HCT116 (cell line): ENCODE results near the gene COL9A2. TPM values are rescaled to one million over a fixed set of nuclear protein-coding genes. Genes with fewer than 3 reads are reported as not detected.

ENCODE experiments used
- ATAC-seq: fragments of 200-7000 bp; cut with Tn5 transposase; 2 replicates; pipeline ENCODE4 v1.9.1; 2020; ENCODE audit warnings: mild to moderate bottlenecking, moderate library complexity
- BruUV-seq: library from RNA; stranded (reverse); fragments of 400-500 nt; replicated peaks from 2 replicates; lab custom pipeline; 2021; lab: Mats Ljungman, UMichigan
- CTCF ChIA-PET: fragments of 300-600 bp; sonication (Branson Sonifier 250); formaldehyde crosslinking; loops from one replicate; lab custom pipeline; 2021; ENCODE audit warnings: antibody characterized with exemption; lab: Charles Lee
- POLR2A ChIA-PET: fragments of 300-600, 350-600 bp; sonication (Branson Sonifier 250); formaldehyde crosslinking; loops from one replicate; lab custom pipeline; 2021; ENCODE audit warnings: antibody characterized with exemption; lab: Charles Lee
- RAD21 ChIA-PET, 2 experiments: fragments of 300-600 bp; sonication (Branson Sonifier 250); formaldehyde crosslinking; loops; one replicate each; lab custom pipeline; 2023; ENCODE audit warnings: low total read pairs in 2 of 2; ENCODE audit not compliant: uncharacterized antibody in 2 of 2, unreplicated experiment in 2 of 2, low non-redundant PET in 1 of 2; lab: Charles Lee
- DNase-seq: peaks from one replicate; pipeline ENCODE4 v3.0.0-alpha.2; 2010; ENCODE audit warnings: low read depth, low spot score
- H2AFZ ChIP-seq: fragments of 200-600 bp; shearing (Covaris generic), sonication (generic); 2 replicates; pipeline ENCODE4 v1.6.1; 2017; ENCODE audit warnings: low read depth, mixed run types, mixed read lengths, antibody characterized with exemption, low read length; ENCODE audit not compliant: poor library complexity, severe bottlenecking
- H3K27ac ChIP-seq: 2 replicates; pipeline ENCODE4 v1.5.1; 2012; ENCODE audit warnings: low read depth, low read length
- H3K27me3 ChIP-seq: fragments of 200-600 bp; sonication (generic); 2 replicates; pipeline ENCODE4 v1.6.1; 2016; ENCODE audit warnings: mixed run types, low read length, mixed read lengths; ENCODE audit not compliant: insufficient read depth
- H3K36me3 ChIP-seq, 2 experiments: fragments of 200-500 bp in 1 of 2; fragments of 200-600 bp in 1 of 2; sonication (Bioruptor generic) in 1 of 2; sonication (generic) in 1 of 2; 2 replicates each; pipeline versions ENCODE4 v1.5.1 to v1.6.1; 2014 to 2016; ENCODE audit warnings: low read length in 2 of 2, inconsistent platforms in 1 of 2, mixed read lengths in 1 of 2, mixed run types in 1 of 2; ENCODE audit not compliant: insufficient read depth in 2 of 2, control insufficient read depth in 1 of 2
- H3K4me1 ChIP-seq, 2 experiments: fragments of 200-600 bp in 1 of 2; sonication (generic) in 1 of 2; 2 replicates each; pipeline versions ENCODE4 v1.5.1 to v1.6.1; 2012 to 2017; ENCODE audit warnings: low read length in 2 of 2, inconsistent platforms in 1 of 2, mild to moderate bottlenecking in 1 of 2, mixed read lengths in 1 of 2, mixed run types in 1 of 2, moderate library complexity in 1 of 2; ENCODE audit not compliant: insufficient read depth in 2 of 2, control insufficient read depth in 1 of 2
- H3K4me2 ChIP-seq: fragments of 200-600 bp; sonication (generic); 2 replicates; pipeline ENCODE4 v1.6.1; 2017; ENCODE audit warnings: mixed run types, low read length, mixed read lengths
- H3K4me3 ChIP-seq, 2 experiments: fragments of 200-600 bp in 1 of 2; sonication (generic) in 1 of 2; replicated peaks in 1 of 2; 2 replicates each; pipeline ENCODE4 v1.5.1; 2011 to 2016; ENCODE audit warnings: low read length in 2 of 2, control low read depth in 1 of 2, low read depth in 1 of 2, mild to moderate bottlenecking in 1 of 2, mixed read lengths in 1 of 2, mixed run types in 1 of 2
- H3K79me2 ChIP-seq: fragments of 200-600 bp; sonication (generic); 2 replicates; pipeline ENCODE4 v1.6.1; 2017; ENCODE audit warnings: mild to moderate bottlenecking, mixed run types, low read length, moderate library complexity, mixed read lengths; ENCODE audit not compliant: insufficient read depth
- H3K9ac ChIP-seq: fragments of 200-600 bp; sonication (generic); 2 replicates; pipeline ENCODE4 v1.6.1; 2016; ENCODE audit warnings: low read length, mixed read lengths
- H3K9me2 ChIP-seq: fragments of 200-600 bp; sonication (generic), shearing (Covaris generic); 2 replicates; pipeline ENCODE4 v1.6.1; 2017; ENCODE audit warnings: mixed run types, mild to moderate bottlenecking, moderate library complexity; ENCODE audit not compliant: insufficient read depth
- H3K9me3 ChIP-seq, 2 experiments: fragments of 200-500 bp in 1 of 2; fragments of 200-600 bp in 1 of 2; sonication (Bioruptor generic) in 1 of 2; sonication (generic) in 1 of 2; 2 replicates each; pipeline ENCODE4 v1.6.1; 2014 to 2017; ENCODE audit warnings: low read length in 2 of 2, mixed read lengths in 2 of 2, inconsistent platforms in 1 of 2, low read depth in 1 of 2, mild to moderate bottlenecking in 1 of 2, mixed run types in 1 of 2, moderate library complexity in 1 of 2; ENCODE audit not compliant: control insufficient read depth in 1 of 2, insufficient read depth in 1 of 2
- H4K20me1 ChIP-seq: fragments of 200-600 bp; sonication (generic), shearing (Covaris generic); 2 replicates; pipeline ENCODE4 v1.6.1; 2017; ENCODE audit warnings: mixed run types, mild to moderate bottlenecking, moderate library complexity; ENCODE audit not compliant: insufficient read depth
- EZH2phosphoT487 ChIP-seq: fragments of 200-600 bp; IDR thresholded peaks from 2 replicates; pipeline ENCODE4 v1.6.1; 2018; ENCODE audit warnings: antibody characterized with exemption, borderline replicate concordance
- REST ChIP-seq: IDR thresholded peaks from 2 replicates; pipeline ENCODE4 v1.6.1; 2012; ENCODE audit warnings: low read depth
- ZBTB33 ChIP-seq: IDR thresholded peaks from 2 replicates; pipeline ENCODE4 v1.6.1; 2011; ENCODE audit warnings: mild to moderate bottlenecking, low read length, moderate library complexity; ENCODE audit not compliant: insufficient replicate concordance; ENCODE audit errors: extremely low read depth
- intact Hi-C: fragments of 100-400 bp; cut with micrococcal nuclease; formaldehyde crosslinking; loops from 2 replicates; pipeline ENCODE4 v1.10.0; 2022
- total RNA-seq: library from RNA; stranded (reverse); gene quantifications from one replicate; pipeline ENCODE4 v1.2.1, GENCODE V29; 2021; ENCODE audit not compliant: unreplicated experiment
- TF ChIP-seq, protein P1 (sequence below), 3 experiments: fragments of 200-600 bp in 1 of 3; sonication (generic) in 1 of 3; IDR thresholded peaks in 2 of 3; conservative IDR thresholded peaks in 1 of 3; 2 replicates each; pipeline ENCODE4 v1.5.1; 2012 to 2017; ENCODE audit warnings: low read depth in 2 of 3, low read length in 2 of 3, antibody characterized with exemption in 1 of 3, borderline replicate concordance in 1 of 3, control low read depth in 1 of 3, mild to moderate bottlenecking in 1 of 3, mixed read lengths in 1 of 3, mixed run types in 1 of 3, moderate library complexity in 1 of 3; ENCODE audit not compliant: insufficient read depth in 1 of 3

COL9A2 gene
- total RNA-seq, 1 experiment from 2014 or later = 2.4 TPM

DNA sequence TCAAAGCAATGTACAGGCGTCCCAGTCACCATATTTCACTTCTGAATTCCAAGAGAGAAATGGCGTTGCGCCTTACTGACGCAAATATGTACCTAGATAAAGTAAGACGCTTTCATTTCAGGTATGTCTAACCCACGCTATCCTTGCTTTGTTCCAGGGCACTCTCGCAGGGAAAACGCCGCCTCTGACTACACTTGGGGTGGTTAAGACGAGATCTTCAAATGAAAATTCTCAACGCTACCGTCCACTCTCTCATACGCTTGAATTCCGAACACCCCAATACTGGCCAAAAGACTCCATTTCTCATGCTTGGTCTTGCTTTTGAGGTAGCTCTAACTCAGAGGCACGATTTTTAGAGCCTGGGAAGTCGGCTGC lies 59.8 kb downstream of the COL9A2 start:
- Histone ChIP-seq H4K20me1 (no peaks in the 10 kb centered on the region), H3K4me1 (peaks cover 4 to 6% of the 10 kb centered on the region in 2 experiments), H3K27me3 (no peaks in the 10 kb centered on the region), H3K9me2 (no peaks in the 10 kb centered on the region), H3K9ac (peak overlapping the region; percentile 98), H3K79me2 (peaks cover 58% of the 10 kb centered on the region), H3K4me3 (peak overlapping the region; percentile 99 to 100), H3K27ac (peak overlapping the region; percentile 94), H3K4me2 (peak overlapping the region; percentile 90), H3K36me3 (peaks cover 10 to 16% of the 10 kb centered on the region in 2 experiments; a peak in 3 of 4 replicates), H2AFZ (peak overlapping the region; percentile 84), H3K9me3 (no peaks in the 10 kb centered on the region)
- ATAC-seq (peak; percentile 24), DNase-seq (peak; percentile 16)
- ChIA-PET RAD21 (interaction anchor here in 1 of 2 experiments (0.7 kb wide), 1 partner anchor 9 kb away, joined by 4 read pairs; the partner anchor contains the start of gene TMCO2), POLR2A (no interaction called here), CTCF (interaction anchor here (1.0 to 1.4 kb wide), 3 partner anchors 10 to 81 kb away, joined by 3 to 4 read pairs (median 3); partner anchors contain the start of gene TMCO2)
- intact Hi-C loops = loop anchor here (5.0 kb wide), 1 partner anchor 215 kb away; the partner anchor contains the start of gene CAP1
- TF ChIP-seq REST = no peak
- TF ChIP-seq, protein P1, sequence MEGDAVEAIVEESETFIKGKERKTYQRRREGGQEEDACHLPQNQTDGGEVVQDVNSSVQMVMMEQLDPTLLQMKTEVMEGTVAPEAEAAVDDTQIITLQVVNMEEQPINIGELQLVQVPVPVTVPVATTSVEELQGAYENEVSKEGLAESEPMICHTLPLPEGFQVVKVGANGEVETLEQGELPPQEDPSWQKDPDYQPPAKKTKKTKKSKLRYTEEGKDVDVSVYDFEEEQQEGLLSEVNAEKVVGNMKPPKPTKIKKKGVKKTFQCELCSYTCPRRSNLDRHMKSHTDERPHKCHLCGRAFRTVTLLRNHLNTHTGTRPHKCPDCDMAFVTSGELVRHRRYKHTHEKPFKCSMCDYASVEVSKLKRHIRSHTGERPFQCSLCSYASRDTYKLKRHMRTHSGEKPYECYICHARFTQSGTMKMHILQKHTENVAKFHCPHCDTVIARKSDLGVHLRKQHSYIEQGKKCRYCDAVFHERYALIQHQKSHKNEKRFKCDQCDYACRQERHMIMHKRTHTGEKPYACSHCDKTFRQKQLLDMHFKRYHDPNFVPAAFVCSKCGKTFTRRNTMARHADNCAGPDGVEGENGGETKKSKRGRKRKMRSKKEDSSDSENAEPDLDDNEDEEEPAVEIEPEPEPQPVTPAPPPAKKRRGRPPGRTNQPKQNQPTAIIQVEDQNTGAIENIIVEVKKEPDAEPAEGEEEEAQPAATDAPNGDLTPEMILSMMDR (IDR thresholded peaks at IDR 0.05 in 2 of 3, conservative IDR thresholded peaks at IDR 0.05 in 1 of 3; ENCODE audit: borderline replicate concordance in 1 of 3, insufficient read depth in 1 of 3, low read depth in 2 of 3, low read length in 2 of 3) = no peak
- no peak for TF ChIP-seq EZH2phosphoT487
- TF ChIP-seq ZBTB33 = no peak
- TSS peak; percentile 89 for BruUV-seq
